Measurements from ENCODE around the gene DGKA. TPM values are rescaled to one million over a fixed set of nuclear protein-coding genes. Genes with fewer than 3 reads are reported as not detected.
A peak's percentile ranks its signal among the peaks of the same experiment; 100 is the strongest.

DGKA gene
- total and polyA plus RNA-seq, 2 of the 4 experiments (the other 2 are of a cell fraction), result 71.9 to 75.1 TPM

- Histone ChIP-seq H4K20me1 (ENCODE audit: insufficient read depth, low read length) (no peaks in the 10 kb centered on the region; the same call in 1 of the 2 replicates), H4K5ac (ENCODE audit: low read depth, low read length) (peak within 1 kb of the TSS; percentile 72), H3K4me3 (ENCODE audit: insufficient read depth, low read depth, low read length) (peak within 1 kb of the TSS; percentile 68), H3K56ac (ENCODE audit: extremely low read depth, insufficient read depth, low read length) (peak within 1 kb of the TSS; percentile 60), H3K4me2 (ENCODE audit: low read depth, low read length) (peak within 1 kb of the TSS; percentile 92), H2BK15ac (ENCODE audit: low read depth, low read length) (peak within 1 kb of the TSS; percentile 23; the same call in 1 of the 3 replicates), H3K18ac (ENCODE audit: low read depth, low read length) (peak within 1 kb of the TSS; percentile 43), H3K14ac (replicated peaks; ENCODE audit: low read depth, low read length) (peak within 1 kb of the TSS; percentile 96), H2BK20ac (ENCODE audit: low read depth, low read length) (no peak within 1 kb of the TSS), H2BK5ac (ENCODE audit: low read depth, low read length, poor library complexity, severe bottlenecking) (peak within 1 kb of the TSS; percentile 58), H2AFZ (replicated peaks; ENCODE audit: low read length, poor library complexity) (peak within 1 kb of the TSS; percentile 97), H4K91ac (ENCODE audit: insufficient read depth, low read depth, low read length) (peak within 1 kb of the TSS; percentile 76), H3K9ac (ENCODE audit: low read depth, low read length) (peak within 1 kb of the TSS; percentile 83), H3K27ac (ENCODE audit: insufficient read depth, low read length) (peak within 1 kb of the TSS; percentile 66), H3K9me1 (ENCODE audit: insufficient read depth, low read length) (no peaks in the 10 kb centered on the region), H3K4me1 (ENCODE audit: control insufficient read depth, insufficient read depth, low read length) (peaks cover 4% of the 10 kb centered on the region), H2AK9ac (replicated peaks; ENCODE audit: low read depth, low read length, poor library complexity) (peak within 1 kb of the TSS; percentile 84), H3K4ac (ENCODE audit: low read depth, low read length) (peak within 1 kb of the TSS; percentile 88), H3K79me1 (ENCODE audit: low read depth in 1 of 2, low read length in 2 of 2) (peaks cover 5 to 16% of the 10 kb centered on the region in 2 experiments), H3K36me3 (ENCODE audit: control insufficient read depth, insufficient read depth, low read length) (peaks cover 17% of the 10 kb centered on the region), H2BK120ac (ENCODE audit: low read depth, low read length) (peak within 1 kb of the TSS; percentile 4; the same call in 1 of the 2 replicates), H3K23ac (ENCODE audit: low read depth, low read length) (peak within 1 kb of the TSS; percentile 94), H3K27me3 (ENCODE audit: control insufficient read depth, insufficient read depth, low read length) (no peaks in the 10 kb centered on the region), H3K9me3 (ENCODE audit: control insufficient read depth, insufficient read depth, low read length) (no peaks in the 10 kb centered on the region), H4K8ac (ENCODE audit: low read depth in 2 of 2, low read length in 2 of 2) (peak within 1 kb of the TSS; percentile 48 to 95), H2AK5ac (ENCODE audit: low read depth, low read length) (peak within 1 kb of the TSS; percentile 46)
- ATAC-seq (ENCODE audit: low read depth) (peak; percentile 99), DNase-seq (peak; percentile 96)
- in situ Hi-C loops (cut with MboI; ENCODE audit: low sequenced_read_pairs) (loop anchor here (5.0 kb wide), 1 partner anchor 40 kb away; no protein-coding TSS in a partner anchor), intact Hi-C loops (cut with micrococcal nuclease) (loop anchor here (1.0 to 10.0 kb wide), 3 partner anchors 32 to 108 kb away; partner anchors contain the start of genes PA2G4 and RPS26), dilution Hi-C loops (cut with HindIII; ENCODE audit: low sequenced_read_pairs, unreplicated experiment) (no loop called here)
- ChIA-PET CTCF (interaction anchor here (0.6 to 1.8 kb wide), 5 partner anchors 10 to 44 kb away, joined by 3 to 11 read pairs (median 4); no protein-coding TSS in a partner anchor), POLR2A (ENCODE audit: unreplicated experiment) (interaction anchor here (0.5 kb wide), 2 partner anchors 13 to 81 kb away, joined by 6 to 8 read pairs; no protein-coding TSS in a partner anchor)
- no peak for TF ChIP-seq SMC3 (IDR thresholded peaks at IDR 0.05; ENCODE audit: low read depth, low read length)
- no peak; the same call in 1 of the 2 replicates for TF ChIP-seq POLR2A (IDR thresholded peaks at IDR 0.05; ENCODE audit: low read depth, low read length)
- 0 out of 2 replicates have a peak, but pooled peaks have one; percentile 3 for TF ChIP-seq FOS (IDR thresholded peaks at IDR 0.05; ENCODE audit: low read depth, low read length)
- TF ChIP-seq RCOR1 (IDR thresholded peaks at IDR 0.05; ENCODE audit: insufficient replicate concordance, low read length), result no peak
- TF ChIP-seq MAZ (IDR thresholded peaks at IDR 0.05; ENCODE audit: borderline replicate concordance, low read depth, low read length), result 0 out of 2 replicates have a peak, but pooled peaks have one; percentile 32
- peak; percentile 81 for TF ChIP-seq RFX5 (IDR thresholded peaks at IDR 0.05; ENCODE audit: low read depth, low read length)
- WGBS, 2 experiments (ENCODE audit: extremely low coverage in 2 of 2, insufficient read length in 1 of 2), result 0% methylated on average over 2 of the region's 27 CpGs; no CpG with 5 or more reads in 1 of the 2 experiments
- BruUV-seq (replicated peaks), result no TSS peak
Measured at GRCh38 chr12:55996715-55997534, 66.0 kb downstream of the DGKA start, which contains the start of gene SUOX. SUOX (plus strand) TSS chr12:55997276; CDS start chr12:56002222, 4,946 bp downstream.

All from IMR-90 (cell line).